Fibroblast of mammary gland (primary cell): ENCODE data around the gene GRB10.
A peak's percentile ranks its signal among the peaks of the same experiment; 100 is the strongest.

Experiments used
- DNase-seq: peaks from one replicate; pipeline ENCODE4 v3.0.0-alpha.2; 2010; ENCODE audit warnings: low read depth
- H3K4me3 ChIP-seq: 2 replicates; pipeline ENCODE4 v1.5.1; 2011; ENCODE audit warnings: low read depth, mild to moderate bottlenecking, low read length, moderate library complexity; ENCODE audit not compliant: control insufficient read depth
- CTCF ChIP-seq: conservative IDR thresholded peaks from 2 replicates; pipeline ENCODE4 v1.5.1; 2011; ENCODE audit warnings: low read depth, low read length, inconsistent platforms; ENCODE audit not compliant: control insufficient read depth, insufficient read depth

The GRB10 gene

GRCh38 chr7:50684713-50685075 lies 98.0 kb downstream of the GRB10 start:
- TF ChIP-seq CTCF, result no peak
- no peak for DNase-seq
- H3K4me3 ChIP-seq, result no peak overlapping the region

GRCh38 chr7:50684011-50684712 lies 98.5 kb downstream of the GRB10 start:
- no peak for DNase-seq
- TF ChIP-seq CTCF, result no peak
- H3K4me3 ChIP-seq, result no peak overlapping the region

- H3K4me3 ChIP-seq, result no peak overlapping the region
- no peak for TF ChIP-seq CTCF
- DNase-seq, result no peak
Measured at GRCh38 chr7:50682573-50682972, 100.1 kb downstream of the GRB10 start.

GRCh38 chr7:50682079-50682478 lies 100.6 kb downstream of the GRB10 start:
- DNase-seq, result no peak
- no peak overlapping the region for H3K4me3 ChIP-seq
- TF ChIP-seq CTCF, result no peak

- DNase-seq, result no peak
- no peak for TF ChIP-seq CTCF
- H3K4me3 ChIP-seq, result no peak overlapping the region
Measured at GRCh38 chr7:50681432-50682045, 101.2 kb downstream of the GRB10 start.

GRCh38 chr7:50679218-50680007 lies 103.3 kb downstream of the GRB10 start:
- H3K4me3 ChIP-seq, result no peak overlapping the region
- TF ChIP-seq CTCF, result peak; percentile 43
- DNase-seq, result peak; percentile 74
